HG03457 (cell line): ENCODE measurements around the gene GPR55.
A peak's percentile ranks its signal among the peaks of the same experiment; 100 is the strongest.
"Not testable (repeated sequence)": the region's sequence is repeated elsewhere in the genome, so short reads cannot be mapped to it uniquely, and the experiment has no call there.

Experiments
- ATAC-seq: cut with Tn5 transposase; IDR thresholded peaks from one replicate; pipeline ENCODE4 v1.9.1; 2021; ENCODE audit warnings: moderate number of reproducible peaks; ENCODE audit not compliant: unreplicated experiment

GPR55 gene

DNA sequence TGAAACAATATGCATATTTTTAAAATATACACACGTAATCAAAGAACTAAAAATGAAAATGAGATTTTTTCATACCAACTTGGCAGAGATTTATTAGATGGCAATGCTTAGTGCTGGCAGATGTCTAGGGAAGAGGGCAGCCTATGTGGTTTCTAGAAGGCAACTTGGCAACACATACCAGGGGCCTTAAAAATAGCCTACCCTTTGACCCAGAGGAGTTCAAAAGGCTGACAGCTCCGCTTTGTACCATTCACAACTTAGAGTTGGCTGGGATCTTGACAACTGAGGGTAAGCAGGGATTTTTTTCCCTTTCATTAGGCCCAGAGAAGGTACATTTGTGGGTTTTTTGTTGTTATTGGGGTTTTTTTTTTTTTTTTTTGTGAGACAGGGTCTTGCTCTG lies 26.4 kb upstream of the GPR55 start:
- no peak for ATAC-seq

DNA sequence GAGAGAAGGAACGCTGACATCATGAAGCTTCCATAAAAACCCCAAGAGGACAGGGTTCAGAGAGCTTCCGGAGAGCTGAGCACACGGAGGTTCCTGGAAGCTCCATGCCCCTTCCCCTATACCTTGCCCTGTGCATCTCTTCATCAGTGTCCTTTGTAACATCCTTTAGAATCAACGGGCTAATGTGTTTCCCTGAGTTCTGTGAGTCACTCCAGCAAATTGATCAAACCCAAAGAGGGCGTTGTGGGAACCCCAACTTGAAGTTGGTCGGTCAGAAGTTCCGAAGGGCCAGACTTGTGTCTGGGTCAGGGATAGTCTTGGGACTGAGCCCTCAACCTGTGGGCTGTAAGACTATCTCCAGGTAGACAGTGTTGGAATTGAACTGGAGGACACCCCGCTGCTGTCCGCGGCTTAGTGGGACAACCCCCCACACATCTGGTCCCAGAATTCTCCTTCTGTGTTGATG lies 25.9 kb upstream of the GPR55 start:
- no peak for ATAC-seq

DNA sequence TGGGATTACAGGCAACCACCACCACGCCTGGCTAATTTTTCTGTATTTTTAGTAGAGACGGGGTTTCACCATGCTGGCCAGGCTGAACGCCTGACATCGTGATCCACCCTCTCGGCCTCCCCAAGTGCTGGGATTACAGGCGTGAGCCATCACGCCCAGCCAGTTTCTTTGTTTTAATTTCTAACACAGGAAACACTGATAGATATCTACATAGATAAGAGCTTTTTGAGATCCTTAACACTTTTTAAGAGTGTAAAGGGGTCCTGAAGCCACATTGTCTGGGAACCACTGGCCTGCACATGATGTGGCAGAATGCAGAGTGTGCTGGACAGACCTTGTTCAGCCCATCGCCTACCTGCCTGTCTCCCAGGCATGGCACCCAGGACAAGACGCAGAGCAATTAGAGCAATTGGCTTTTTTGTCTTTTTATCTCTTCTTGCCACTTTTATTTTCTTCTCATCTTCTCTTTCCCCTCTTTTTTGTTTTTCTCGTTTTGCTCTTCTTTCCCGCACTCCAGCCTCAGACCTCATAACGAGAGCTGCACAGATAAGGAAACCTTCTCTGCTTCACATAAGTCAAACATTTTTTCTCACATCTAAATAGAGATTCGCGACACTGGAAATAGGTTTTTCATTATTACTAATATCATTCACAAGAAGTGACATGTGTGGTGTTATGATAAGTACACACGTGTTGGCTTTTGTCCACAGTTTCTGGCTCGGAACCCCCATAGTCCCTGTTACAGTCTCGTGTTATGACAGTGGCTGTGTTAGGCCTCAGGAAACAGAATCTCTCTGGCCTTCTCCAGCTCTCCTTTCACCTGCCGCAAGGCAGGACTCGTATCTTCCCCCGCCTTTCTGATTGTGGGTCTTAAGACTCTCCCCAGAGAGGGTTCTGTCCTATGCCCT lies 25.2 kb upstream of the GPR55 start:
- no peak for ATAC-seq

DNA sequence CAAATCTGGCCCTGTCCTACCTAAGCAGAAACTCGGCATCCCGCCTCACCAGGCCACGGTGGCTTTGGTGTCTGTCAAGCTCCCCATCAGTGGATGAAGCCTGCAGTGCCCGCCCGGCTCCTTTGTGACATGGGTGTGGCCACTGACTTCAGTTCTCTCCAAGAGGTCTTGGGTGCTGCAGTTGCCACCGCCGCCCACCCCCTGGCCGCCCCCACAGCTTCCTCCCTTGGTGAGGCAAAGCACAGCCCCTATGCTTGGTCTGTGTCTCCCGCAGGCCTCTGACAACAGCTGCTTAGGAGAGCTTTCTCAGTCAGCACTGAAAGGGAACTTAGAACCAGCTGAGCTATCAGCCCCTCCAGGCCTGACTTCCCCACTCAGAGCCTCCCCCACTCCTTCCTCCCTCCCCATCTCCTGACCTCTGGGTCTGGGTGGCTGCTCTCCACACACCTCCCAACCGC lies 22.9 kb upstream of the GPR55 start:
- ATAC-seq = no peak

GRCh38 chr2:230947235-230947576 lies 22.2 kb upstream of the GPR55 start:
- ATAC-seq = no peak

- ATAC-seq = no peak
Observed at GRCh38 chr2:230946429-230947234, 21.6 kb upstream of the GPR55 start.

DNA sequence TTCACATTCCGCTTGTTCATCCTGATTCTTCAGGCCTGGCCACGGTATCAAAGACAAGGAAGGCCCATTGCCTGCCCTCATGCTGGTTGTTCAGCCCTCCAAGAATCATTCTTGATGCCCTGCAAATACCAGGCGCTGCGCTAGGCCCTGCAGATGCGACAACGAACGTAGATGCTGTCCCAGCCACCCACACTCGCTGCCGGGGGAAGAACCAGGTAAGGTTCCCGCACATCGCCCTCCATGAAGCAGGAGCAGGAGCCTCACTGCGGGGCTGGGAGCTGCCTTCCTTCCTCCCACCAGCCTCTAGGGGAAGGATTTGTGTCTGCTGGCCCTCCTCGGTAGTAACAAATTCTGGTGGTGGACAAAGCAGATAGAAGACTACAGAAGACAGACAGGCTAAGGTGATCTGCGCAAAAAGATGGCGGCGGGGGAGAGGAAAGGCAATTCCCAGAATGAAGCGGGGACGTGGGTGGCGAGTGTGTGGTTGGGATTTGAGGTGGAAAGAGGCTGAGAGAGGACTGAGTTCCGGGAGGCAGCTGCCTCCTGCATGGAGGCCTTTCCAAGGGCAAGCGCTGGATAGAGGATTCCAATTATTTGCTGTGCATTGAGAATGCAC lies 19.8 kb upstream of the GPR55 start:
- ATAC-seq = no peak

DNA sequence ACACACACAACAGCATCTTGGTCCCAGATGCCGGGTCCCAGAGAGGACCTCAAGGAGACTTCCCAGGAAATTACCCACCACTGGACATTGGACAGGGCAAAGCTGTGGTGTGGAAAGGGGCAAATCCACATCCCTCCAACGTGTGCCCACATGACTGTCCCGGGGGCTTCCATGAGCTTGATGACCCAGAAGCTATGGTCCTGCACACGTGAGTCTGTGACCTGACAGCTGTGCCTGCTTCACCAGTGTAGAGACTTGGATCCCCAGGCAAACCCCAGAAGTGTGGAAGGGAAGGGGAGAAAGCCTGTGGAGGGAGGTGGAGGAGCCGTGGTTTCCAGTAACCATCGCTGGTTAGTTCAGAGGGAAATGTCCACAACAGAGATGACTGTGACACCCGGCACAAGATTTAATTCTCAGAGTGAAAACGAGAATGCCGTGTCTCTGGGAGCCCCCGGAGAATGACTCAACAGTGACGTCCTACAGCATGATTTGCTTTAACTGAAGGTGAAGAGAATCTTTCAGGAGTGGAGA lies 19.1 kb upstream of the GPR55 start:
- no peak for ATAC-seq

GRCh38 chr2:230942920-230943896 lies 18.2 kb upstream of the GPR55 start:
- ATAC-seq = peak; percentile 31

- ATAC-seq = no peak
Observed at GRCh38 chr2:230942371-230942770, 17.3 kb upstream of the GPR55 start.

- no peak for ATAC-seq
Observed at GRCh38 chr2:230941202-230942180, 16.4 kb upstream of the GPR55 start.

GRCh38 chr2:230940471-230940815 lies 15.4 kb upstream of the GPR55 start:
- no peak for ATAC-seq

DNA sequence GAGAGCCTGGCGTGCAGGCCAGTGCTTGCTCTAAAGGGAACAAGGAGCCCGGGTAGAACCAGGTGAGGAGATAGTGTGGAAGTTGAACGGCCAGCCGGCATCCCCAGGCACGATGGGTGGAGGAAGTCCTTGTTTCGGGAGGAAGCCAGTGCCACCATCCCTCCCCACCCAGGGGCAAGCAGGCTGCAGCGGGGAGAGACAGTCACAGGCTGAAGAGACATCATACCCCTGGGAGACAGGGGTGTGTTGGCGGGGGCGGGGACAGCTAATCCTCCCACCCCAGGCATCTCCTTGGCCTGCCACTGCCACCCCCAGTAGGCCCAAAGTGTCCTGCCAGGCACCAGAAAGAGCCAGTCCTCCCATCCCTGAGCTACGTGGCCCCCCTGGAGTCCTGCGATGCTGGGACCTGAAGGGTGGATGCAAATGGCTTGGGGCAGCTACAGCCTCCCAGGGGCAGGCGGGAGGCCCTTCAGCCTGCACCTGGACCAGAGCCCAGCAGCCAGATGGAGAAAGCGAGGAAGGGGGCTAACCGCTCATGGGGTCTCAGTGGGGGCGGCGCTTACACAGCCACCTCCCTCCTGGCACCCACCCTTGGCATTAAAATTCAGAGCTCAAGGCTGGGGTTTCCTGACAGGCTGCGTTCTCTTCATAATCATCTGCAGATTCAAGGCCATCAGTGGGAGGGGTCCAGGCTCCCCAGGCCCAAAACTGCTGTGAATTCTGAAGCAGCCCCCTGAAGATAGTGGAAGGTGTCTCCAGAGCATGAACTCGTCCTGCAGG lies 14.8 kb upstream of the GPR55 start:
- ATAC-seq = no peak

DNA sequence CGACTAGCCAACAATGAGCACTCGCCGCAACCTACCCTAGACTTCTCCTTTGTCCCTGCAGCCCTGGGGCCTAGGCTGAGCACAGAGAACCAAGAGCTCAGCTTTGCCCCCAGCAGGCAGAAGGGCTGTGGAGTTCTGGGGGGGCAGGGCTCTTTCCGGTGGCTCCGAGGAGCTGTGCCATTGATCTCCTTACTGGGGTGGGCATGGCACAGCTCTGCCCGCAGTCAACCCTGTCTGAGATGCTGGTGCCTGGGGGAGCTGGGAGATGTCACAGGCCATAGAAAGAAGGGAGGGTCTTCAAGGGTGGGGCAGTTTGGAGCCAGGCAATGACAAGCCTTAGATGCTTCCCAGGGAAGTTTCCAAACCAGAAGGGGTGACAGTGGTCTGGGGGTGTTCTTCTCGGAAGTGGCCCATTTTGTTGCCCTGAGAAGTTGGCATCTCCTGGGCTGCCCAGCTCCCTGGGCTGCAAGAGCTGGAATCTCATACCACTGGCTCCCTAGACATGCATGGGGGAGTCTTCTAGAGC lies 14.1 kb upstream of the GPR55 start:
- no peak for ATAC-seq

DNA sequence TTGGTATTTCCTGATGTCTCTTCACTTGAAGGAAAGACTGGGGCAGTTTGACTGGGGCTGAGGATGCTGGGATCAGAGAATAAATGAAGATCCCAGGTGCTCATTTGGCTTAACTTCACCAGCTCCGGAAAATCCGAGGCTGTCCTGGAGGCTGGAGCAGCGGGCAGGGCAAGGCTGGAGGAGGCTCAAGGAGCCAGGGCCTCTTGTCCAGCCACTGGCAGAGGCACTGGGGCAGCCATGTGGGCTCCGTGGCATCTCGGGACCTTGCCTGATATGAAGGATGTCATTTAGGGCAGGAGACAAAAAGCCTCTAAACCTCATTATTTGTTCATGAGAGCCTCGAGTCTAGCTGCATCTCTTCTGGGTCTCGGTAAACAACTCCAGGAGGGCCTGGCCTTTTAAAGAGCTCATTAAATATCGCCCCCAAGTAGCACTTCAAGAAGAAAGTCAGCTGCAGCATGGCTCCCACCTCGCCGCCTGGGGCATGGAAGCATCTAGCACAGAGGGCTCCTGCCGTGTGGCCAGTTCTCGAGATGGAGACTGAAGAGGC lies 13.5 kb upstream of the GPR55 start:
- no peak for ATAC-seq

DNA sequence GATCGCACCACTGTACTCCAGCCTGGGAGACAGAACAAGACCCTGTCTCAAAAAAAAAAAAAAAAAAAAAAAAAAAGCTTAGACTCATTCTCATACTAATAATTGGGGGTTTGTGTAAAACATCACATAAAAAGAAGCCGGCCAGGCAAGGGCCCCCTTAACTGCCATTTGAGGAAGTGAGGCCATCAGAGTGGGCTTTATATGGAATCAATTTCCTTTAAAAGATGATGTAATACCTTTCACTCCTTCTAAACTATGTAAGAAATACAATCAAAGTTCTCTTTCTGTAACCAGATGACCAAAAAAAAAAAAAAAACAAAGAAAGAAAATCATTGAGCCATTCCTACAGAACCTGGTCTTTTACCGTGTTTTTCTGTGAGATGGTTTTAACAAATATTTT lies 13.1 kb upstream of the GPR55 start:
- ATAC-seq = no peak

GRCh38 chr2:230937362-230937761 lies 12.3 kb upstream of the GPR55 start:
- ATAC-seq = no peak

DNA sequence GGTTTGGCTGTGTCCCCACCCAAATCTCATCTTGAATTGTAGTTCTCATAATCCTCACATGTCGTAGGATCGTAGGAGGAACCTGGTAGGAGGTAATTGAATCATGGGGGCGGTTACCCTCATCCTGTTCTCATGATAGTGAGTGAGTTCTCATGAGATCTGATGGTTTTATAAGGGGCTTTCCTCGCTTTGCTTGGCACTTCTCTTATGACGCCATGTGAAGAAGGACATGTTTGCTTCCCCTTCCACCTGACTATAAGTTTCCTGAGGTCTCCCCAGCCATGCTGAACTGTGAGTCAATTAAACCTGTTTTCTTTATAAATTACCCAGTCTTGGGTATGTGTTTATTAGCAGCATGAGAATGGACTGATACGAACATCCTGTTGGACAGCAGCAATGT lies 11.2 kb upstream of the GPR55 start:
- ATAC-seq = not testable (repeated sequence)
